ENCODE data around the gene NFIC. TPM values are rescaled to one million over a fixed set of nuclear protein-coding genes. Genes with fewer than 3 reads are reported as not detected.
A peak's percentile ranks its signal among the peaks of the same experiment; 100 is the strongest.

NFIC gene
- total and polyA plus RNA-seq, 2 of the 4 experiments (the other 2 are of a cell fraction), result 21.9 to 32.1 TPM

DNA sequence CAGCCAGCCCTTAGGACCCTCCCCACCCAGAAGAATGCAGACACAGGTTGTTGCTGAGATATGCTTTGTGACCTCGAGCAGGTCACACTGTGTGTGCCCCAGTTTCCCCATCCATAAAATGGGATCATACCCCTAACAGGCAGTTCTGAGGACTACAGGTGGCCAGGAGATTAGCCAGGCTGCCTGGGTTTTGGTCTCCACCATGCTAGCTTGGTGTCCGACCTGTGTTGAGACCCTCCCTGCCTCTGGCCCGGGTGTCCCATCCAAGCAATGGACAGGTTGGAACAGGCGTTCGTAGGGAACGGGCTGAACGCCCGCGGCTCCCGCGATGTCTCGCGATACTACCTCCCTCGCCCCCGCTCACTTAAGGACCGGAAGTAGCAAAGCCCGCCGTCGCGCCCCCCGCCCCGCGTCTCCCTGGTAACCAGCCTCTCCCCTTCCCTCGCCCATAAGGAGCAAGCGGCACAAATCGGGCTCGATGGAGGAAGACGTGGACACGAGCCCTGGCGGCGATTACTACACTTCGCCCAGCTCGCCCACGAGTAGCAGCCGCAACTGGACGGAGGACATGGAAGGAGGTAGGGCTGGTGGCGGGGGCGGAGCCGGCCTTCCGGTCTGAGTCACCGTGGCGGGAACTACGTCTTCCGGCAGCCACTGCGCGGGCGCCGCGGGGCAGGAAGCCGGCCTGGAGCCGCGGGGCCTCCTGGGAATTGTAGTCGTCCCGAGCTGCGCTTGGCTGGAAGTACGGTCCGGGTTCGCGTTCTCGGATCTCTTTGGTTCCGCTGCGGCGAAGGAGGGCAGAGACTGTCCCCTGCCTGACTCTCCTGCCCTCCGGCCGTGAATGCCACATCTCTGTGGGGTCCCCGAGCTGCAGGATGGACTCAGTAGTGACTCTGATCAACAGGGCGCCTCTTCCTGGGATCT is 68.5 kb downstream of the NFIC start:
- POLR2A ChIA-PET (ENCODE audit: unreplicated experiment), result no interaction called here
- no TSS peak for BruUV-seq (replicated peaks)
- peaks cover 4% of the 10 kb centered on the region; the same call in 1 of the 2 replicates for H3K9me3 ChIP-seq (ENCODE audit: control insufficient read depth, insufficient read depth, low read length)
- H3K9me1 ChIP-seq (ENCODE audit: insufficient read depth, low read length), result no peaks in the 10 kb centered on the region
- peaks cover 53% of the 10 kb centered on the region for H3K36me3 ChIP-seq (ENCODE audit: control insufficient read depth, insufficient read depth, low read length)
- H2AK9ac ChIP-seq (replicated peaks; ENCODE audit: low read depth, low read length, poor library complexity), result peak overlapping the region; percentile 95
- WGBS, 2 experiments (ENCODE audit: extremely low coverage in 2 of 2, insufficient read length in 1 of 2), result 5% methylated on average over 29 of the region's 67 CpGs; no CpG with 5 or more reads in 1 of the 2 experiments
- ATAC-seq (ENCODE audit: low read depth) (peak; percentile 97), DNase-seq (peak; percentile 93)
- peak overlapping the region; percentile 85 for H3K9ac ChIP-seq (ENCODE audit: low read depth, low read length)
- peak overlapping the region; percentile 98 for H3K27ac ChIP-seq (ENCODE audit: insufficient read depth, low read length)
- peaks cover 35 to 57% of the 10 kb centered on the region in 2 experiments for H3K79me1 ChIP-seq (ENCODE audit: low read depth in 1 of 2, low read length in 2 of 2)
- intact Hi-C loops (cut with micrococcal nuclease) (loop anchor here (1.0 kb wide), 1 partner anchor 16 kb away; no protein-coding TSS in a partner anchor), in situ Hi-C loops (cut with MboI; ENCODE audit: low sequenced_read_pairs) (loop anchor here (5.0 kb wide), 1 partner anchor 103 kb away; no protein-coding TSS in a partner anchor), dilution Hi-C loops (cut with HindIII; ENCODE audit: low sequenced_read_pairs, unreplicated experiment) (no loop called here)
- H3K4me3 ChIP-seq (ENCODE audit: insufficient read depth, low read depth, low read length), result peak overlapping the region; percentile 51
- H3K14ac ChIP-seq (replicated peaks; ENCODE audit: low read depth, low read length), result peak overlapping the region; percentile 95
- H2AFZ ChIP-seq (replicated peaks; ENCODE audit: low read length, poor library complexity), result peak overlapping the region; percentile 95
- no peak overlapping the region for H2BK20ac ChIP-seq (ENCODE audit: low read depth, low read length)
- H4K20me1 ChIP-seq (ENCODE audit: insufficient read depth, low read length), result peaks cover 6% of the 10 kb centered on the region
- H3K4me2 ChIP-seq (ENCODE audit: low read depth, low read length), result peak overlapping the region; percentile 91
- H2AK5ac ChIP-seq (ENCODE audit: low read depth, low read length), result peak overlapping the region; percentile 95
- peak overlapping the region; percentile 95 for H2BK5ac ChIP-seq (ENCODE audit: low read depth, low read length, poor library complexity, severe bottlenecking)
- H4K91ac ChIP-seq (ENCODE audit: insufficient read depth, low read depth, low read length), result peak overlapping the region; percentile 99
- peak overlapping the region; percentile 91 for H2BK120ac ChIP-seq (ENCODE audit: low read depth, low read length)
- H4K5ac ChIP-seq (ENCODE audit: low read depth, low read length), result peak overlapping the region; percentile 91
- no peaks in the 10 kb centered on the region for H3K27me3 ChIP-seq (ENCODE audit: control insufficient read depth, insufficient read depth, low read length)
- H2BK15ac ChIP-seq (ENCODE audit: low read depth, low read length), result peak overlapping the region; percentile 93; the same call in 2 of the 3 replicates
- peak; percentile 67 for TF ChIP-seq MAZ (IDR thresholded peaks at IDR 0.05; ENCODE audit: borderline replicate concordance, low read depth, low read length)
- peak; percentile 84 for TF ChIP-seq FOS (IDR thresholded peaks at IDR 0.05; ENCODE audit: low read depth, low read length)
- TF ChIP-seq MXI1 (IDR thresholded peaks at IDR 0.05; ENCODE audit: borderline replicate concordance, low read depth, low read length), result peak; percentile 84; the same call in 1 of the 2 replicates
- TF ChIP-seq, protein P1, sequence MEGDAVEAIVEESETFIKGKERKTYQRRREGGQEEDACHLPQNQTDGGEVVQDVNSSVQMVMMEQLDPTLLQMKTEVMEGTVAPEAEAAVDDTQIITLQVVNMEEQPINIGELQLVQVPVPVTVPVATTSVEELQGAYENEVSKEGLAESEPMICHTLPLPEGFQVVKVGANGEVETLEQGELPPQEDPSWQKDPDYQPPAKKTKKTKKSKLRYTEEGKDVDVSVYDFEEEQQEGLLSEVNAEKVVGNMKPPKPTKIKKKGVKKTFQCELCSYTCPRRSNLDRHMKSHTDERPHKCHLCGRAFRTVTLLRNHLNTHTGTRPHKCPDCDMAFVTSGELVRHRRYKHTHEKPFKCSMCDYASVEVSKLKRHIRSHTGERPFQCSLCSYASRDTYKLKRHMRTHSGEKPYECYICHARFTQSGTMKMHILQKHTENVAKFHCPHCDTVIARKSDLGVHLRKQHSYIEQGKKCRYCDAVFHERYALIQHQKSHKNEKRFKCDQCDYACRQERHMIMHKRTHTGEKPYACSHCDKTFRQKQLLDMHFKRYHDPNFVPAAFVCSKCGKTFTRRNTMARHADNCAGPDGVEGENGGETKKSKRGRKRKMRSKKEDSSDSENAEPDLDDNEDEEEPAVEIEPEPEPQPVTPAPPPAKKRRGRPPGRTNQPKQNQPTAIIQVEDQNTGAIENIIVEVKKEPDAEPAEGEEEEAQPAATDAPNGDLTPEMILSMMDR (conservative IDR thresholded peaks at IDR 0.05; ENCODE audit: low read depth, low read length), result no peak
- peak; percentile 60; the same call in 1 of the 2 replicates for TF ChIP-seq CEBPB (IDR thresholded peaks at IDR 0.05; ENCODE audit: low read depth, low read length)
- peak overlapping the region; percentile 74; the same call in 1 of the 2 replicates for H3K56ac ChIP-seq (ENCODE audit: extremely low read depth, insufficient read depth, low read length)
- H3K23ac ChIP-seq (ENCODE audit: low read depth, low read length), result peak overlapping the region; percentile 66; the same call in 1 of the 2 replicates
- peak overlapping the region; percentile 99 for H3K4ac ChIP-seq (ENCODE audit: low read depth, low read length)
- CTCF ChIA-PET, result no interaction called here
- peak overlapping the region; percentile 83 to 100 for H4K8ac ChIP-seq (ENCODE audit: low read depth in 2 of 2, low read length in 2 of 2)
- H3K18ac ChIP-seq (ENCODE audit: low read depth, low read length), result peak overlapping the region; percentile 86
- H3K4me1 ChIP-seq (ENCODE audit: control insufficient read depth, insufficient read depth, low read length), result peaks cover 8% of the 10 kb centered on the region
